NCI-H2029 (cell line): ENCODE results near the gene UBE2E1.

Source experiments
- DNase-seq: peaks from one replicate; lab custom pipeline; 2025; lab: John Stamatoyannopoulos, UW

The UBE2E1 gene

GRCh38 chr3:23805633-23806533 is at the start of gene UBE2E1:
UBE2E1 (plus strand) TSS chr3:23805955; CDS start chr3:23807270, 1,315 bp downstream.
- peak; percentile 42 for DNase-seq

- no peak for DNase-seq
Measured at GRCh38 chr3:23756206-23756840, 49.4 kb upstream of the UBE2E1 start.

GRCh38 chr3:23758253-23758838 is 47.4 kb upstream of the UBE2E1 start:
- DNase-seq: no peak

- no peak for DNase-seq
Measured at GRCh38 chr3:23760325-23760724, 45.4 kb upstream of the UBE2E1 start.

GRCh38 chr3:23760871-23761373 is 44.8 kb upstream of the UBE2E1 start:
- no peak for DNase-seq

- no peak for DNase-seq
Measured at GRCh38 chr3:23761440-23761896, 44.3 kb upstream of the UBE2E1 start.

- DNase-seq: no peak
Measured at GRCh38 chr3:23762214-23762613, 43.5 kb upstream of the UBE2E1 start.

GRCh38 chr3:23762759-23763477 is 42.8 kb upstream of the UBE2E1 start:
- no peak for DNase-seq

GRCh38 chr3:23764407-23764806 is 41.3 kb upstream of the UBE2E1 start:
- DNase-seq: no peak

- no peak for DNase-seq
Measured at GRCh38 chr3:23767546-23767945, 38.2 kb upstream of the UBE2E1 start.

- DNase-seq: no peak
Measured at GRCh38 chr3:23775254-23775909, 30.4 kb upstream of the UBE2E1 start.

- no peak for DNase-seq
Measured at GRCh38 chr3:23776352-23776891, 29.3 kb upstream of the UBE2E1 start.

- no peak for DNase-seq
Measured at GRCh38 chr3:23778446-23778845, 27.3 kb upstream of the UBE2E1 start.

- DNase-seq: no peak
Measured at GRCh38 chr3:23779841-23780240, 25.9 kb upstream of the UBE2E1 start.

- no peak for DNase-seq
Measured at GRCh38 chr3:23781051-23781450, 24.7 kb upstream of the UBE2E1 start.

- DNase-seq: no peak
Measured at GRCh38 chr3:23781871-23782270, 23.9 kb upstream of the UBE2E1 start.

GRCh38 chr3:23785097-23785645 is 20.6 kb upstream of the UBE2E1 start:
- DNase-seq: no peak

- DNase-seq: no peak
Measured at GRCh38 chr3:23785882-23786281, 19.9 kb upstream of the UBE2E1 start.

- no peak for DNase-seq
Measured at GRCh38 chr3:23791678-23792077, 14.1 kb upstream of the UBE2E1 start.

GRCh38 chr3:23793528-23794134 is 12.1 kb upstream of the UBE2E1 start:
- DNase-seq: no peak
